Natural killer cell treated with Interleukin-12 subunit alpha and Interleukin-12 subunit beta and Interleukin-15 and Interleukin-18, amount 100 ng/mL, for 72 hours (primary cell): ENCODE measurements around the gene SPDYE16. TPM values are rescaled to one million over a fixed set of nuclear protein-coding genes. Genes with fewer than 3 reads are reported as not detected.
"Not testable (repeated sequence)": the region's sequence is repeated elsewhere in the genome, so short reads cannot be mapped to it uniquely, and the experiment has no call there.

ENCODE experiments used
- ATAC-seq, 2 donors: fragments of 150-1000 bp; cut with Tn5 transposase in 1 of 2; sonication (Bioruptor Pico), chemical (Tn5 transposase) in 1 of 2; 2 replicates each; pipeline ENCODE4 v1.10.0; 2021
- DNase-seq: peaks from one replicate; pipeline ENCODE4 v3.0.0; 2022; ENCODE audit warnings: low spot score
- H3K27ac Mint-ChIP-seq, 2 donors: 1 replicate in 1 of 2; 2 replicates in 1 of 2; pipeline ENCODE4 v1.8.0; 2022; ENCODE audit warnings: mixed read lengths in 2 of 2, mild to moderate bottlenecking in 1 of 2, moderate library complexity in 1 of 2
- H3K27me3 Mint-ChIP-seq, 2 donors: 1 replicate in 1 of 2; 2 replicates in 1 of 2; pipeline ENCODE4 v1.8.0; 2022; ENCODE audit warnings: mixed read lengths in 2 of 2
- H3K36me3 Mint-ChIP-seq: one replicate; pipeline ENCODE4 v1.8.0; 2022; ENCODE audit warnings: mixed read lengths
- H3K4me1 Mint-ChIP-seq, 2 donors: 1 replicate in 1 of 2; 2 replicates in 1 of 2; pipeline ENCODE4 v1.8.0; 2022; ENCODE audit warnings: low read depth in 2 of 2, mixed read lengths in 2 of 2, mild to moderate bottlenecking in 1 of 2
- H3K4me3 Mint-ChIP-seq: one replicate; pipeline ENCODE4 v1.8.0; 2022; ENCODE audit warnings: mixed read lengths
- H3K9me3 Mint-ChIP-seq: 2 replicates; pipeline ENCODE4 v1.8.0; 2022; ENCODE audit warnings: mixed read lengths
- total RNA-seq, 2 donors: library from RNA; stranded (reverse); gene quantifications; one replicate each; pipeline ENCODE4 v1.2.3, GENCODE V29; 2022

The SPDYE16 gene
- total RNA-seq, 2 donors from 2014 or later, result 0.36 to 0.76 TPM

DNA sequence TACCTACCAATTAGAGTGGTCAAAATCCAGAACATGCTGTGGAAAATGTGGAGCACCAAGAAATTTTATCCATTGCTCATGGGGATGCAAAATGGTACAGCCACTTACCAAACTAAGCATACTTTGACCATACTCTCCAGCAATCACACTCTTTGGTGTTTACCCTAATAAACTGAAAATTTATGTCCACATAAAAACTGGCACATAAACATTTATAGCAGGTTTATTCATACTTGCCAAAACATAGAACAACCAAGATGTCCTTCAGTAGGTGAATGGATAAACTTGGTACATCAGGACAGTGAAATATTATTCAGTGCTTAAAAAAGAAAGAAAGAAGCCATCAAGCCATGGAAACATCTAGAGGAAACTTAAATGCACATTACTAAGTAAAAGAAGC lies 24.7 kb upstream of the SPDYE16 start:
- not testable (repeated sequence) for H3K27ac Mint-ChIP-seq, H3K9me3 Mint-ChIP-seq, H3K27me3 Mint-ChIP-seq, DNase-seq, H3K4me3 Mint-ChIP-seq, ATAC-seq
- Mint-ChIP-seq H3K4me1 (peaks cover 18 to 28% of the 10 kb centered on the region in 2 donors), H3K36me3 (peaks cover 11% of the 10 kb centered on the region)

DNA sequence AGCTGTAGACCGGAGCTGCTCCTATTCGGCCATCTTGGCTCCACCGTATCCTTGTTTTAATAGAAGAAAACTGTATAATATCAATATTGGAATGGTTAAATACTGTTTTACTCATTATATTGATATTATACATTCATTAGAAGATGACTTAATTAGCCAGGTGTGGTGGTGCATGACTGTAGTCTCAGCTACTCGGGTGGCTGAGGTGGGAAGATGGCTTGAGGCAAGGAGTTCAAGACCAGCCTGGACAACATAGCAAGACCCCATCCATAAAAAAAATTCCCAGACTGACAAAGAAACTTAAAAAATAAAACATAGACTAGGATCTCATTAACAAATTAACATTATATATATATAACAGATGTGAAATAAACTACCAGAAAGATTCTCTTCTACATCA lies 24.2 kb upstream of the SPDYE16 start:
- not testable (repeated sequence) for H3K4me3 Mint-ChIP-seq, DNase-seq, H3K9me3 Mint-ChIP-seq, H3K27me3 Mint-ChIP-seq, ATAC-seq, H3K27ac Mint-ChIP-seq
- Mint-ChIP-seq H3K36me3 (peaks cover 13% of the 10 kb centered on the region), H3K4me1 (peaks cover 18 to 28% of the 10 kb centered on the region in 2 donors)

DNA sequence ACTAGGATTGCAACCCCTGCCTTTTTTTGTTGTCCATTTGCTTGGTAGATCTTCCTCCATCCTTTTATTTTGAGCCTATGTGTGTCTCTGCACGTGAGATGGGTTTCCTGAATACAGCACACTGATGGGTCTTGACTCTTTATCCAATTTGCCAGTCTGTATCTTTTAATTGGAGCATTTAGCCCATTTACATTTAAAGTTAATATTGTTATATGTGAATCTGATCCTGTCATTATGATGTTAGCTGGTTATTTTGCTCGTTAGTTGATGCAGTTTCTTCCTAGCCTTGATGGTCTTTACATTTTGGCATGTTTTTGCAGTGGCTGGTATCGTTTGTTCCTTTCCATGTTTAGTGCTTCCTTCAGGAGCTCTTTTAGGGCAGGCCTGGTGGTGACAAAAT lies 21.9 kb upstream of the SPDYE16 start:
- not testable (repeated sequence) for DNase-seq, H3K4me3 Mint-ChIP-seq, H3K9me3 Mint-ChIP-seq, H3K27me3 Mint-ChIP-seq, H3K27ac Mint-ChIP-seq, ATAC-seq
- Mint-ChIP-seq H3K4me1 (peaks cover 13 to 26% of the 10 kb centered on the region in 2 donors), H3K36me3 (peaks cover 17% of the 10 kb centered on the region)

DNA sequence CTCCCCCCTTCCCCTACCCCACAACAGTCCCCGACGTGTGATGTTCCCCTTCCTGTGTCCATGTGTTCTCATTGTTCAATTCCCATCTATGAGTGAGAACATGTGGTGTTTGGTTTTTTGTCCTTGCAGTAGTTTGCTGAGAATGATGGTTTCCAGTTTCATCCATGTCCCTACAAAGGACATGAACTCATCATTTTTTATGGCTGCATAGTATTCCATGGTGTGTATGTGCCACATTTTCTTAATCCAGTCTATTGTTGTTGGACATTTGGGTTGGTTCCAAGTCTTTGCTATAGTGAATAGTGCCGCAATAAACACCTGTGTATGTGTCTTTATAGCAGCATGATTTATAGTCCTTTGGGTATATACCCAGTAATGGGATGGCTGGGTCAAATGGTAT lies 18.2 kb upstream of the SPDYE16 start:
- H3K9me3 Mint-ChIP-seq, ATAC-seq, H3K27me3 Mint-ChIP-seq, H3K27ac Mint-ChIP-seq, H3K4me3 Mint-ChIP-seq, DNase-seq: not testable (repeated sequence)
- Mint-ChIP-seq H3K4me1 (peaks cover 27 to 30% of the 10 kb centered on the region in 2 donors), H3K36me3 (peaks cover 24% of the 10 kb centered on the region)

DNA sequence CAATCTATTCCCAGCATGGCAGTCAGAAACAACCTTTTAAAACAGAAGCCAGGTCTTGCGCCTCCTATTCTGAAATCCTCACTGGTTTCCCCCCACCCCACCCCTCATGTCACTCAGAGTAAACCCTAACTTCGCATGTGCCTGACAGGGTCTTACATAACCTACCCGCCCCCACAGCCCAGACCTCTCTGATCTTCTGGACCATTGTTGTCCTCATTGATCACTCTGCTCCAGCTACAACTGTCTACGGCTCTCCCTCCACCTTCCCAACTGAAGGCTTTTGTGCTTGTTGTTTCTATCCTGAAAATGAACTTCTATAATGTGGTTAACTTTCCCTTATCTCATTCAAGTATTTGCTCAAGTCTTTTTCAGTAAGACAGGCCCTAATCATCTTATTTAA lies 17.1 kb upstream of the SPDYE16 start:
- H3K27ac Mint-ChIP-seq, H3K4me3 Mint-ChIP-seq, ATAC-seq, H3K9me3 Mint-ChIP-seq, H3K27me3 Mint-ChIP-seq, DNase-seq: not testable (repeated sequence)
- peaks cover 27 to 30% of the 10 kb centered on the region in 2 donors for H3K4me1 Mint-ChIP-seq
- peaks cover 18% of the 10 kb centered on the region for H3K36me3 Mint-ChIP-seq

DNA sequence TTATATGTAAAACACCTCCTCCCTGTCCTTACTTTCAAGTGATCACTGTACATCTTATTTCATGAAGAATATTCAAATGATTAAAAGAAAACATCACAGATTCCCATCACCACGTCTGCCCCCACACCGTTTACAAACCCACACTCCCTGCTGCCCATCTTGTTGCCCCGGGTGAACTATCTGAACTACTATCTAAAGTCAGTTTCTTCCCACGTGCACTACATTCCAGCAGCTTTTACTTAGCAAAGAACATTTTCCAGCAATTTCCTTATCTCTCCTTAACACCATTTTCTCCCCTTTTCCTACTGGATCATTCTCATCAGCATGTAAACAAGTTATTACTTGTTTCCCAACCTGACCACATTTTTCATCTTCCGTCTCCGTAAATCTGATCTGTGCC lies 16.6 kb upstream of the SPDYE16 start:
- not testable (repeated sequence) for ATAC-seq, H3K27ac Mint-ChIP-seq, DNase-seq, H3K4me3 Mint-ChIP-seq, H3K9me3 Mint-ChIP-seq, H3K27me3 Mint-ChIP-seq
- peaks cover 32% of the 10 kb centered on the region in 2 donors for H3K4me1 Mint-ChIP-seq
- peaks cover 22% of the 10 kb centered on the region for H3K36me3 Mint-ChIP-seq

DNA sequence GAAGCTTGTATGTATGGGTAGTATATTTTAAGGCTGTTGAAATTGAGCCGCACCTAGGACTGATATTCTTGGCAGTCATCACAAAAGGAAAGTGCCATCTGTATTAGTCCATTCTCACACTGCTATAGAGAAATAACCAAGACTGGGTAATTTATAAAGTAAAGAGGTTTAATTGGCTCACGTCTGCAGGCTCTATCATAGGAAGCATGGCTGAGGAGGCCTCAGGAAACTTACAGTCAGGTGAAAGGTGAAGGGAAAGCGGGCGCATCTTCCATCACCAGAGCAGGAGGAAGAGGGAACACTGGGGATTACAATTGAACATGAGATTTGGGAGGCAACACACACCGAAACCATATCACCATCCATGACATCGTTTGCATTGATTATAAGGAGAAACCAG lies 8.9 kb upstream of the SPDYE16 start:
- not testable (repeated sequence) for ATAC-seq, DNase-seq, H3K36me3 Mint-ChIP-seq, H3K27me3 Mint-ChIP-seq, H3K4me3 Mint-ChIP-seq, H3K9me3 Mint-ChIP-seq, H3K27ac Mint-ChIP-seq
- peaks cover 20 to 25% of the 10 kb centered on the region in 2 donors for H3K4me1 Mint-ChIP-seq

DNA sequence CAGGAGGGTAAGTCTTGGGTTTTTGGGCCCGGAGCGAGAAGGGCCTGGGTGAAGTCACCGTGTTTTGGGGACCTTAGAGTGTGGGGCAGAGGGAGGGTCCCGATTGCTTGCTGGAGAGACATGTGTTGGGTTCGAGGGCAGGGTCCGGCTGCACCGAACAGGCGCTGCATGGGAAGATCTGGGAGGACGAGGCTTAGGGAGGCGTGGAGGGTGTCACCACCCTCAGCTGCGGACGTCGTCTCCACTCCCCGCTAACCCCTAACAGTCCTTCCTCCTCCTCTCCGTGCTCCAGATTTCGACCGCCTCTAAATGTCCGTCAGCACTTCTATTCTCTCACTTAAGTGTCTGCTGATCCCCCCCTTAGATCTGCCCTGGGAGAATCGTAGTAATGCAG lies 6.8 kb upstream of the SPDYE16 start:
- DNase-seq, H3K36me3 Mint-ChIP-seq, H3K27me3 Mint-ChIP-seq, ATAC-seq, H3K9me3 Mint-ChIP-seq: not testable (repeated sequence)
- peak overlapping the region; percentile 91 for H3K4me3 Mint-ChIP-seq
- peaks cover 13 to 22% of the 10 kb centered on the region in 2 donors for H3K4me1 Mint-ChIP-seq
- peak overlapping the region; percentile 86 to 94 for H3K27ac Mint-ChIP-seq

DNA sequence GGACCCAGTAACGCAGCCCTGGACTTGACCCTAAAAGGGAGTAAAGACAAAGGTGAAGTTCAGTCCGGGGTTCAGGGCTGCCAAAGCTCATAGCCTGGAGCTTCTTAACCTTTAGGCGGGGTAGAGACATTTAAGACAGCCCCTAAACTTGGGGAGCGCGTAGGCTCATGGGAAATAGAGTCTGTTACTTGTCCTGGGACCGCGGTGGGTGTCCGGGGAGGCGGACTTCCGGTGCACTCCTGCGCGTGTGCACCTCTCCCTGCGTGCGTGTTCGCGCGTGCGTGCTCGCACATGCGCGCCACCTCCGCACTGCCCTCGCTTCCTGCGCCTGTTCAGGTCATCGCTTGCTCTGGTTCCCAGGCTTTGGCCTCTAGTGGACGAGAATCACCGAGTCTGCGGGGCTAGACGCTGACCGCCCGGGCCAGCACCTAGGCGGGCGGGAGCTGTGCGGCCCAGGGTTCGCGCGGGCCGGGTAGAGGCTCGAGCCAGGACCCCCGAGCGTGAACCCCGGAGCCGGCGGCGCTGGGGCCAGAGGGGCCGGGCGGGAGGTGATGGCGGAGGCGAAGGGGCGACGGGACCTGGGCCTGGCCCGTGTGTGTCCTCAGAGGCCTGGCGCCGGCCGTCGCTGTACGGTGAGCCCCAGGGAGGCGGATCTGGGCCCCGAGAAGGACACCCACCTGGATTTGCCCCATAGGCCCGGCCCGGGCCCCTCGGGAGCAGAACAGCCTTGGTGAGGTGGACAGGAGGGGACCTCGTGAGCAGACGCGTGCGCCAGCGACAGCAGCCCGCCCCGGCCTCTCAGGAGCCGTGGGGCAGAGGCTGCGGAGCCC lies 6.1 kb upstream of the SPDYE16 start:
- peak overlapping the region; percentile 91 for H3K4me3 Mint-ChIP-seq
- DNase-seq (peak; percentile 93), ATAC-seq (peak; percentile 100)
- H3K36me3 Mint-ChIP-seq, H3K27me3 Mint-ChIP-seq, H3K9me3 Mint-ChIP-seq: not testable (repeated sequence)
- peak overlapping the region; percentile 86 to 94 for H3K27ac Mint-ChIP-seq
- H3K4me1 Mint-ChIP-seq, result peaks cover 10 to 19% of the 10 kb centered on the region in 2 donors

DNA sequence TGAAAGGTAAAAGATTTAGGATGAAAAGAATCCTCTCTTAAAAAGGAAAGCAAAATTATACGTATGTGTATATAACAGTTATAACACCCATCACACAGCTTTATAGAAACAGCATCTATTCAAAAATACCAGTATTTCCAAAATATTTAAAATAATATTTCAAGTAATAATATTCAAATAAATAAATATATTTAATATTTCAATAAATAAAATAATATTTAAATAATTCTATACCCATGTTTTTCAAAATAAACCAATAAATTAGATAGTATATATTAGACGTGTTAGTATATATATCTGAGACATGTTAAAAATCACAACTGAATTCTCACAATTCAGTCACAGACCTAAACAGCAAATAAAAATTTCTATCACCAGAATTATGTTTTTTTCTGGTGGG lies 11.5 kb downstream of the SPDYE16 start:
- not testable (repeated sequence) for H3K27ac Mint-ChIP-seq, H3K9me3 Mint-ChIP-seq, ATAC-seq, H3K4me3 Mint-ChIP-seq, H3K4me1 Mint-ChIP-seq, H3K27me3 Mint-ChIP-seq, DNase-seq, H3K36me3 Mint-ChIP-seq

DNA sequence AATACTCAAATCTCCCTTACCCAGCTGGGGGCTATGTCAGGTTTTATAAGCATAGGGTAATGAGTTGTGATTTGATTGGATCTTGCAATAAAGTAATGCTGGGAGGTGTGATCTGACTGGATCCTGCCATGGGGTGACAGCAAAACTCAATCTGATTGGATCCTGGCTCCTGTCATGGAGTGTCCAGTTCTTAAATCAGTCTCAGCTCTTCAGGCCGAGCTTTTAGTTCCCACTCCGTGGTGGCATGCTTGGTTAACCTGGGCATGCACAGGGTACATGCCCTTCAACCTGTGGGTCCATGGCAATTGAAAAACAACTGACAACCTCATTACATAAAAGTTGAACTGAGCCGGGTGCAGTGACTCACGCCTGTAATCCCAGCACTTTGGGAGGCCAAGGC lies 16.9 kb downstream of the SPDYE16 start:
- H3K27ac Mint-ChIP-seq, H3K36me3 Mint-ChIP-seq, H3K9me3 Mint-ChIP-seq, H3K4me3 Mint-ChIP-seq, H3K27me3 Mint-ChIP-seq, DNase-seq, ATAC-seq, H3K4me1 Mint-ChIP-seq: not testable (repeated sequence)

DNA sequence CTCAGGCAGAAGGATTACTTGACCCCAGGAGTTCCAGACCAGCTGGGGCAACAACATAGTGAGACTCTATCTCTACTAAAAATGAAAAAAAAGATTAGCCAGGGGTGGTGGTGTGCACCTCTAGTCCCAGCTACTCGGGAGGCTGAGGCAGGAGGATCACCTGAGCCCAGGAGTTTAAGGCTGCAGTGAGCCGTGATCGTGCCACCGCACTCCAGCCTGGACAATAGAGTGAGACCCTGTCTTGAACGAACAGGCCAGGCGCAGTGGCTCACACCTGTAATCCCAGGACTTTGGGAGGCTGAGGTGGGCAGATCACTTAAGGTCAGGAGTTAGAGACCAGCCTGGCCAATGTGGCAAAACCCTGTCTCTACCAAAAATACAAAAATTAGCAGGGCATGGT lies 26.2 kb downstream of the SPDYE16 start:
- not testable (repeated sequence) for H3K27me3 Mint-ChIP-seq, H3K36me3 Mint-ChIP-seq, H3K4me1 Mint-ChIP-seq, H3K9me3 Mint-ChIP-seq, ATAC-seq, H3K4me3 Mint-ChIP-seq, DNase-seq, H3K27ac Mint-ChIP-seq

DNA sequence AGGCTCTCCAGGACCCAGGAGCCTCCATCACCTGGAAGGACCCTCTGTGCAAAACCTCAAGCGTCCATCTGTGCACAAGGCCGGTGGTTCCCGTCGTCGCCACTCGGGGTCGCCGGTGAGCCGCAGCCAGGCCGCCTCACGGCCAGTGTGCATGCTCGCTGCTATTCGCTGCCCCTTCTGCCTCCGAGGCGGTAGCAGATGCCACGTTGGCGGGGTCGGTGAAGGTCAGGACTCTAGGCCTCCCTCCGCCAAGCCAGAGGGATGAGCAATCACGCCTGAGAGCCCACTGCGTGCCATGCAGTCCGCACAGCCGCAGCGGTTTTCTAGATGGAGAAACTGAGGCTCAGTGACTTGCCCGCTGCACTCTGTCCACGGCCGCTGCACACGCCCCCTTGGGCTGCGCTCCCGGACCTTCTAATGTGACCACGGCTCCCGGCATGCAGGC lies 27.1 kb downstream of the SPDYE16 start:
- Mint-ChIP-seq H3K27ac (no peak overlapping the region), H3K9me3 (no peaks in the 10 kb centered on the region), H3K27me3 (no peaks in the 10 kb centered on the region), H3K36me3 (no peaks in the 10 kb centered on the region), H3K4me3 (no peak overlapping the region), H3K4me1 (no peaks in the 10 kb centered on the region)
- DNase-seq, result no peak
- ATAC-seq, result no peak

DNA sequence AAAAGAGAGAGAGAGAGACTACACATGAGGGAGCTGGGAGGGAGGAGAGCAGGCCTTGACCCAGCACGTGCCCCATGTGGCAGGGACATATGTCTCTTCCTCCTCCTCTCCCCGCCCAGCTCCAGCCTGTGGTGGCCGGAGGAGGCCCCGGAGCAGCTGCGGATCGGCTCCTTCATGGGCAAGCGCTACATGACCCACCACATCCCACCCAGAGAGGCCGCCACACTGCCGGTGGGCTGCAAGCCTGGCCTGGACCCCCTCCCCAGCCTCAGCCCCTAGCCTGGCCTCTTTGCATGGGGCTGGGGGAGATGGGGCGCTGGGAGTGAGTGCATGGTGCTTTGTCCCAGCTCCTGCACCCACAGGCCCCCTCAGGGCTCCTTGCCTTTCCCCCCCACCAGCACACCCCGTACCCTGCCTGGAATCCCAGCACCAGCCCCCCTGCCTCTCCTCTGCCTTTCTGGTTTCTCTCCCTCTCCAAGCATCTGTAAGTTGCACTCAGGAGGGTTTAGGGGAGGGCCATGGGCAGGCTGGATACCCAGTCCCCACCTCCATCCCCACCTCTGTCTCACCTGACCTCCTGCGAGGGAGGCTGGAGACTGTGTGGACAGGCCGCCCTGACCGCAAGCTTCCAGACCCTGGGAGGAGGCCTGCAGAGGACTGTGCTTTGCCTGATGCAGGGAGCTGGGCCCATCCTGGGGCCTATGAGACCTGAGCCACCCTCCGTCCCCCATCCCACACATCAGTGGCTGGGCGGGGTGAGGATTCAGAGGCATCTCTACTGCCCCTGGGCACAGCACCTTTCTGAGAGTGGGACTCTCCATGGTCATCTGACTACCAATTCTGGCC lies 27.9 kb downstream of the SPDYE16 start:
- DNase-seq, result no peak
- Mint-ChIP-seq H3K36me3 (no peaks in the 10 kb centered on the region), H3K27me3 (no peaks in the 10 kb centered on the region), H3K27ac (no peak overlapping the region), H3K4me3 (no peak overlapping the region), H3K9me3 (no peaks in the 10 kb centered on the region), H3K4me1 (no peaks in the 10 kb centered on the region)
- no peak for ATAC-seq
